ENCODE measurements around the gene SFRP2.

Gene SFRP2

DNA sequence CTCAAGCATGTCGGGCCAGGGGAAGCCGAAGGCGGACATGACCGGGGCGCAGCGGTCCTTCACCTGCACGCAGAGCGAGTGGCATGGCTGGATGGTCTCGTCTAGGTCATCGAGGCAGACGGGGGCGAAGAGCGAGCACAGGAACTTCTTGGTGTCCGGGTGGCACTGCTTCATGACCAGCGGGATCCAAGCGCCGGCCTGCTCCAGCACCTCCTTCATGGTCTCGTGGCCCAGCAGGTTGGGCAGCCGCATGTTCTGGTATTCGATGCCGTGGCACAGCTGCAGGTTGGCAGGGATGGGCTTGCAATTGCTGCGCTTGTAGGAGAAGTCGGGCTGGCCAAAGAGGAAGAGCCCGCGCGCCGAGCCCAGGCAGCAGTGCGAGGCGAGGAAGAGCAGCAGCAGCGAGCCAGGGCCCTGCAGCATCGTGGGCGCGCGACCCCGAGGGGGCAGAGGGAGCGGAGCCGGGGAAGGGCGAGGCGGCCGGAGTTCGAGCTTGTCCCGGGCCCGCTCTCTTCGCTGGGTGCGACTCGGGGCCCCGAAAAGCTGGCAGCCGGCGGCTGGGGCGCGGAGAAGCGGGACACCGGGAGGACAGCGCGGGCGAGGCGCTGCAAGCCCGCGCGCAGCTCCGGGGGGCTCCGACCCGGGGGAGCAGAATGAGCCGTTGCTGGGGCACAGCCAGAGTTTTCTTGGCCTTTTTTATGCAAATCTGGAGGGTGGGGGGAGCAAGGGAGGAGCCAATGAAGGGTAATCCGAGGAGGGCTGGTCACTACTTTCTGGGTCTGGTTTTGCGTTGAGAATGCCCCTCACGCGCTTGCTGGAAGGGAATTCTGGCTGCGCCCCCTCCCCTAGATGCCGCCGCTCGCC, at the start of gene SFRP2:
TSS of gene SFRP2 (minus strand) at position 671 of the 864 bp plus-strand sequence. CDS start at position 423, 248 bp downstream.
- no peak for DNase-seq

DNA sequence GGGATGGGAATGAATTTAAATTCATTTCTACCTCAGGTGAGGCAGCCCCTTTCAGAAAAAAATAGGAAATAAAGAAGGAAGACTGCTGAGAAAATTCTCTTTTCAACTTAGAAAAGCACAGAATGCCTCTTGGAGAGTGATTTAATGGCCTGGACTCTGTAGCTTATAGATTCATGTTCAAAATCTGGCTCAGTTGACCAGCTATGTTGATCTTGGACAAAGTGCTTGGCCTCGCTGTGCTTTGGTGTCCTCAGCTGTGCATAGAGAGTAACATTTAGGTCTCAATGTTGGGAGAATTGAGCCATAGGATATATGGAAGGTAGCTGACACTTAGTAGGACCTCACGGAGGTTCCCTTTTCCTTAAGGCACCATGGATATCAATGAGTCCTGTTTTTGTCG, 49.7 kb upstream of the SFRP2 start:
- no peak for DNase-seq

DNA sequence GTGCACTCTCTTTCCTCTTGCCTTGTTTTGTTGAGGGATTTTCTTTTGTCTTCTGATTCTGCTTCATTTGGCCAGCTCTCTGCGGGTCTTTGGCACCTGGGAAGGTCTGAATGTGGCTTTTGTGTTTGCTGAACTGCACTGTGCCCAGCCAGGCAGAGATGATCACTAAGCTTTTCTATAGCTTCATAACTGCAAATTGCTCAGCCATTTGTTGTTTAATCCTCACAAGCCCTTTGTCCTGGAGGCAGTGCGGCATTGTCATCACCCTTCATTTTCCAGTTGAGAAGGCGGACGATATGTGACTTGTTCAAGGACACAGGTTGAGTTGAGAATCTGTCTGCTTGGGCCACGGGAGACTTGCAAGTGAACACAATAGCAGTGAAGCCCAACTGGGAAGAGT, 46.0 kb upstream of the SFRP2 start:
- DNase-seq = no peak

- DNase-seq = no peak
These were observed 43.9 kb upstream of the SFRP2 start for GRCh38 chr4:153832720-153833287.

- no peak for DNase-seq
These were observed 43.2 kb upstream of the SFRP2 start for GRCh38 chr4:153832054-153832453.

DNA sequence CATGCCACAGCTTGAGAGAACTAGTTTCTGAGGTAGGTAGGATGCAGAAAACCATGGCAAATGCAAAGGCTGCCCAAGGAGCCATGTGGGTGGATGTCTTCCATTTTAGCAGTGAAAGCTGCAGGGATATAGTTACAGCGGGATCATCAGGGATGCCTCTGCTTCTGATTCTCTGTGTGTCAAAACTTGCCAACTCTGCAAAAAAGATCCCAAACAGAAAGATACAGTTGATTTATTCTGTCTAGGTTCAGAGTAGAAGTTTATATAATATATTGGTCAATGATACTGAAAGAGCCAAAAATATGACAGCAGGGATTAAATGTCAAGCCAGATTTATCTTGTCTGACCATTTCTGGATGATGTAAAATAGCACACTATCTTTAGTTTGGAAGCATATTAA, 42.4 kb upstream of the SFRP2 start:
- DNase-seq = no peak

- DNase-seq = no peak
These were observed 36.8 kb upstream of the SFRP2 start for GRCh38 chr4:153825691-153826090.

DNA sequence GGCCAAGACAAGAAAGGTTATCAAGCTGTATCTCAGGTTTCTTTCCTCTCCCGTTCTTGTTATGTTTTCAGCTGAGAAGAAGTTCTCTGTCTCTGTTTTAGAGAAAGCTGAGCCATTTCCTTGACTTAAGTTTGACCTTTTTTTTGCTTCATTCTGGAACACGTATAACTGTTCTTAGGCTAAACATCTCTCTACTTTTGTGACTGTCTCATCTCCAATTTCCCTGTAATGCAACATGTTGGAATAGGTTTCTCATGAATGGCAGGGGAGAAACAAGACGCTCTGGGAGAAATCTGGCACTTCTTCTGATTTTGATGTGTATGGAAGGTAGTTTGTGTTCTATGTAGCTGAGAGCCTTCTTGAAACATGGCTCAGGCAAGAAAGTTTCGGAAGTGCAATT, 36.2 kb upstream of the SFRP2 start:
- no peak for DNase-seq

DNA sequence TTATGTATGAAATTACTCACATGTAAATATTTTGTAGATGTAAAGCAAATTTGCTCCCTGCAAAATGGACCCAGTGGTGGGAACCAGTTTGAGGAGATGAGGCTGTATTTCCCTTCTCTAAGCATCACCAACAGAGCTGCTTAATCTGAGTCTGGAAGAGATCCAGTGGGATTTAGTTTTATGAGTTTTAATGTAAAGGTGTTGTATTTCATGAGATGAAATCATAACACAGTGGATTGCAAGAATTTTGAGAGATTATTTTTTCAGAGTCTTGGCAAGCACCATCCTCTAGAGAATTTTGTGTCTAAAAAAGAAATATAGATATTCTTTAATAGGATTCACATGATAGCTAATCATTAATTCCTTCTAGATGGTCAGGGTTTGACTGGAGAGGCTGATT, 35.6 kb upstream of the SFRP2 start:
- DNase-seq = no peak

- no peak for DNase-seq
These were observed 34.6 kb upstream of the SFRP2 start for GRCh38 chr4:153823483-153823882.

- DNase-seq = no peak
These were observed 33.4 kb upstream of the SFRP2 start for GRCh38 chr4:153822316-153822715.

DNA sequence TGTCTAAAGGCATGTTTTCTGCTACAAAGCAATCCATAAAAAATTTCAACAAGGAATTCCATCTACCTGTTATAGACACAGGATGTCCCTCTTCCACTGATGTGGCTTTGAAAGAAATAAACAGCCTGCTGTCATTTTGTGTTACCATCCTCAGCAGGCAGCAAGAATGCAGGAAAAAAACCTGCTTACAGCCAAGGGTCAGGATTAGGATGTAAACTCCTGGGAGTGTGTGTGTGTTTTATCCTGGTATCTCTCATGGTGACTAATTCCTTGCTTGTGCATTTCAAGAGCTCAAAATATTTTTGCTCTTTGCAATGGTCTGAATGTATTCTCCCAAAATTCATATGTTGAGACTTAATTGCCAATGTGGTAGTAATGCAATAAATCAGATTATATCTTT, 28.6 kb upstream of the SFRP2 start:
- DNase-seq = no peak

GRCh38 chr4:153816542-153816941, 27.7 kb upstream of the SFRP2 start:
- DNase-seq = no peak

DNA sequence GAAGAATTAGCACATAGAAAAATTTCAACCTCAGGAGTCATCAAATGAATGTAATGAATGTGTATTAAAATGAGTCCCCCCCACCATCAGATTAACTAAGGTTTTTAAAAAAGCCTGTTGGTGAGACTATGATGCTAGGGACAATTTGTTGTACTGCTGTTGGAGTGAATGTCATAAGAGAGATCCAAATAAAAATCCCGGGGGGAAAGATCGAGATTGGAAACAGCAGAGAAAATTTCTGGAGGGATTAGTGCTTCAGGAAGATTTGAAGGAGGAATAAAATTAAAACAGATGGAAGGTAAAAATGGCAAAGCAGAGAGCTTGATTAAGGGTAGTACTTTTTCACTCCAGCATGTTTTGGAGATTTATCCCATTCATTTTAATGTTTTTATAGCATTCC, 25.9 kb upstream of the SFRP2 start:
- no peak for DNase-seq

GRCh38 chr4:153809916-153810810, 21.3 kb upstream of the SFRP2 start:
- no peak for DNase-seq

DNA sequence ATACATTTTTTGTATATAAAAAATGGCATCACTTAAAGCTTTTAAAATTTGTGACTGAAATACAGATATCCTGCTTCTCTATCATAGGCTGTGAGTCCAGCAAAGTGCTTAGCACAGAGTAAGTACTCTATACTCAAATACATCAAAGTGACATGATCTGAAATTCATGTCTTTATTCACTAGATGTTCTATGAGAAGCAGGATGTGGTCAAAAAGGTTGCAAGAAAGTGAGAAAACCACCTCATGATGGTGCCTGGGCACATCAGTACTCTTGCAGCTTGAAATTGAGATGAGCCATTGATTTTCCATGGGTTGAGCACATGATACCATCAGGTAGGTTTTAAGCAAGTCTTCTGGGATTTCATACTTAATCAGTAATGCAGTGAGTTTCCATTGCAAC, 20.4 kb upstream of the SFRP2 start:
- DNase-seq = no peak

- no peak for DNase-seq
These were observed 19.3 kb upstream of the SFRP2 start for GRCh38 chr4:153808175-153808574.

DNA sequence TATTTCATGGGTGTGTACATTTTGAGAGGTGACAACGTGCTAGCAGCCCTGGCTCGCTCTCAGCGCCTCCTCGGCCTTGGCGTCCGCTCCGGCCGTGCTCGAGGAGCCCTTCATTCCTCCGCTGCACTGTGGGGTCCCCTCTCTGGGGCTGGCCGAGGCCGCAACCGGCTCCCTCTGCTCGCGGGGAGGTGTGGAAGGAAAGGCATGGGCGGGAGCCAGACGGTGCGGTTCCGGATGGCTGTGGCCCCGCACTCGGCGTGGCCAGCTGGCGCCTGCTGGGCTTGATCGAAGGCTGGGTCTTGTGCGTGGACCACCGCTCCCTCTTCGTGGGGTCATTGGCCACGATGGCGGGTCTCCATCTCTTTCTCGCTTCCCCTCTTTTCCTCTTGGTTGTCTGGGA, 17.2 kb upstream of the SFRP2 start:
- no peak for DNase-seq

DNA sequence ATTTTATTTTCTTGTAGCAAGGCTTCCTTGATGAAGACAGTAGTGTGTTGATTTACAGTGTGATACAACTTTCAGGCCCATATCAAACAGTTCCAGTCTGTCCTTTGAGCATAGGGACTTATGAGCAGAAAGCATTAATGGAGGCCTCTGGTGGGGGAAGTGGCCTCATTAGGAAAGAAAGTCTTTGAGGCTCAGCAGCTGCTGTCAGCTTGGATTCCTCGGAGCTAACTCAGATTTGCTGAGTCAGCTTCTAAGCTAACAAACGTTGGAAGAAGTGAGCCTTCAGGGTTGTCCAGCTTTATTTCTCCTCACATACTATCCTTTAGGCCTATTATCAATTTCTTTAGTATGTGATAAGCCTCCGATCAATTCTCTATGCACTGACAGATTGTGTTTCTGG, 15.8 kb upstream of the SFRP2 start:
- DNase-seq = no peak

- DNase-seq = no peak
These were observed 10.8 kb upstream of the SFRP2 start for GRCh38 chr4:153799694-153800074.

- no peak for DNase-seq
These were observed 10.2 kb upstream of the SFRP2 start for GRCh38 chr4:153798901-153799693.

DNA sequence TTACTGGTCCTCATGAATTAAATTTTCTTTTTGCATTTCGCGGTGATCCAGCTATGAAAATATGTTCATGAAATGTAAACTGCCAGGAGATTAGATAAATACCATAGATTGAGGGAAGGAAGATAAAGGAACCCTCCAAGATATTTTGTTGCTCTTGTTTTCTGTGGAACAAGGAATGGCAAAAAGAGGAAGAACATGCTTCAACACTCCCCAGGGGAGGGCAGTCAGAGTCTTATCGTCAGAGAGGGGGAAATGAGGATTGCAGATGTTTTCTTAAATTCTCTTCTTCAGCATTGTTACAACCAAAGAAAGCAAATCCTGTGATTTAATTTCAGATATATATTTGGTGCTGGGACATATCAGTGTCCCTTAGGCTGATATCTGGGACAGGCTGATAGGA, 9.5 kb upstream of the SFRP2 start:
- no peak for DNase-seq

- no peak for DNase-seq
These were observed 5.1 kb upstream of the SFRP2 start for GRCh38 chr4:153794006-153794405.

All from SW 1271 (cell line).